ENCODE data around the gene C22orf31.

The C22orf31 gene

DNA sequence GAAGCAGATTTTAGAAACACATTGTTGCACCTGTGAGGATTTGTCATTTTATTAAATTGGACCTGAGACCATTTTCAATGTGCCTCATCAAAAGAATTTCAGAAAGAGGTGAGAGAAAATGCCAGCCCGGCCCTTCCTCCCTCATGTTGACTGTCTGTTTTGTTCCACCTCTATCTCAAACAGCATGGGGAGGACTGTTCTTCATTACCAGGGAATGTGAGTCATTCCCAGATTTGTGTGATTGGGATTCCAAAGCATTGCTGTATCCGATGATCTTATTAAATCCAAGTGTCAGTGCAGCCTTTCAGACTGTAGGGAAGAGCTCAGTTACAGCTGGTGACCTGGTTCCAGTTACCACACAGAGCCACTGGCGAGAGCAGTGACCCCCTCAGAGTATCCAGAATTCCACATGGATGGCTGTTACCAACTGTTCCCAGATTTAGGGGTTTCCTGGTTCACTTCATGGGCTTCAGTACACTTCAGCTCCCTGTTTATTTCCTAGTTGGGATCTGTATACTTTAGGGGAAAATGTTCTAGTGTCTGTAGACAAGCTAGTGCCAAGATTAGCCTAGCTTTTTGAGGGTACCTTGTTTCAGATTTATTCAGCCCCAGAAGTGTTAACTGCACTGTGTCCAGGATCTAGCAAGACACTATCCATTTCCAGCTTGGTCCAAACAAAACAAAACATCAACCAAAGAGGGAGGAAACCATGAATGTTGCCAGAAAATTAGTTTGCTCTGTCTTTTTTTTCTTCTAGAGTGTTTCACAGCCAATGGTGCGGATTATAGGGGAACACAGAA, 32.1 kb upstream of the C22orf31 start:
- TF ChIP-seq CTCF (IDR thresholded peaks at IDR 0.05; ENCODE audit: insufficient read depth, low read length, poor library complexity, severe bottlenecking), result no peak
- Histone ChIP-seq H3K4me3 (replicated peaks; ENCODE audit: low read depth, low read length) (no peak overlapping the region), H3K36me3 (ENCODE audit: control insufficient read depth, insufficient read depth, low read length) (no peaks in the 10 kb centered on the region), H3K27me3 (replicated peaks; ENCODE audit: control insufficient read depth, insufficient read depth, low read length) (no peaks in the 10 kb centered on the region; the same call in 1 of the 2 replicates)
- DNase-seq (ENCODE audit: extremely low read depth, insufficient read length), result no peak

- H3K27me3 ChIP-seq (replicated peaks; ENCODE audit: control insufficient read depth, insufficient read depth, low read length), result no peaks in the 10 kb centered on the region; the same call in 1 of the 2 replicates
- no peak for TF ChIP-seq CTCF (IDR thresholded peaks at IDR 0.05; ENCODE audit: insufficient read depth, low read length, poor library complexity, severe bottlenecking)
- H3K4me3 ChIP-seq (replicated peaks; ENCODE audit: low read depth, low read length), result no peak overlapping the region
- DNase-seq (ENCODE audit: extremely low read depth, insufficient read length), result no peak
- H3K36me3 ChIP-seq (ENCODE audit: control insufficient read depth, insufficient read depth, low read length), result no peaks in the 10 kb centered on the region
Observed at GRCh38 chr22:29093030-29093429, 31.4 kb upstream of the C22orf31 start.

GRCh38 chr22:29092243-29092642, 30.6 kb upstream of the C22orf31 start:
- DNase-seq (ENCODE audit: extremely low read depth, insufficient read length), result no peak
- Histone ChIP-seq H3K4me3 (replicated peaks; ENCODE audit: low read depth, low read length) (no peak overlapping the region), H3K36me3 (ENCODE audit: control insufficient read depth, insufficient read depth, low read length) (no peaks in the 10 kb centered on the region), H3K27me3 (replicated peaks; ENCODE audit: control insufficient read depth, insufficient read depth, low read length) (no peaks in the 10 kb centered on the region; the same call in 1 of the 2 replicates)
- TF ChIP-seq CTCF (IDR thresholded peaks at IDR 0.05; ENCODE audit: insufficient read depth, low read length, poor library complexity, severe bottlenecking), result no peak

GRCh38 chr22:29090039-29090438, 28.4 kb upstream of the C22orf31 start:
- TF ChIP-seq CTCF (IDR thresholded peaks at IDR 0.05; ENCODE audit: insufficient read depth, low read length, poor library complexity, severe bottlenecking), result no peak
- H3K36me3 ChIP-seq (ENCODE audit: control insufficient read depth, insufficient read depth, low read length), result no peaks in the 10 kb centered on the region
- no peaks in the 10 kb centered on the region; the same call in 1 of the 2 replicates for H3K27me3 ChIP-seq (replicated peaks; ENCODE audit: control insufficient read depth, insufficient read depth, low read length)
- no peak for DNase-seq (ENCODE audit: extremely low read depth, insufficient read length)
- no peak overlapping the region for H3K4me3 ChIP-seq (replicated peaks; ENCODE audit: low read depth, low read length)

GRCh38 chr22:29089507-29089906, 27.9 kb upstream of the C22orf31 start:
- no peak overlapping the region for H3K4me3 ChIP-seq (replicated peaks; ENCODE audit: low read depth, low read length)
- no peak for TF ChIP-seq CTCF (IDR thresholded peaks at IDR 0.05; ENCODE audit: insufficient read depth, low read length, poor library complexity, severe bottlenecking)
- no peak for DNase-seq (ENCODE audit: extremely low read depth, insufficient read length)
- no peaks in the 10 kb centered on the region for H3K36me3 ChIP-seq (ENCODE audit: control insufficient read depth, insufficient read depth, low read length)
- no peaks in the 10 kb centered on the region; the same call in 1 of the 2 replicates for H3K27me3 ChIP-seq (replicated peaks; ENCODE audit: control insufficient read depth, insufficient read depth, low read length)
